NCI-H2227 (cell line): ENCODE results near the gene ZNF888.
"Not testable (repeated sequence)": the region's sequence is repeated elsewhere in the genome, so short reads cannot be mapped to it uniquely, and the experiment has no call there.

Experiments
- DNase-seq: peaks from one replicate; lab custom pipeline; 2025; ENCODE audit not compliant: unreplicated experiment; lab: John Stamatoyannopoulos, UW

The ZNF888 gene

GRCh38 chr19:52880895-52881389 is 42.3 kb downstream of the ZNF888 start:
- no peak for DNase-seq

GRCh38 chr19:52872996-52873395 is 50.2 kb downstream of the ZNF888 start:
- DNase-seq = not testable (repeated sequence)

GRCh38 chr19:52871466-52871865 is 51.8 kb downstream of the ZNF888 start:
- DNase-seq = no peak

GRCh38 chr19:52868031-52868430 is 55.2 kb downstream of the ZNF888 start:
- not testable (repeated sequence) for DNase-seq

- peak; percentile 87 for DNase-seq
Observed at GRCh38 chr19:52857378-52858191, 65.6 kb downstream of the ZNF888 start, which contains the start of gene ZNF468. Gene ZNF468, minus strand, starts transcription at chr19:52857619. Its CDS starts 3,347 bp downstream, at chr19:52854272.

- peak; percentile 61 for DNase-seq
Observed at GRCh38 chr19:52856540-52857377, 66.5 kb downstream of the ZNF888 start.
